Right lobe of liver (tissue), 4 donors: ENCODE results near the gene PM20D2.

Experiments
- CTCF ChIP-seq, 4 donors: fragments of 200-600 bp in 3 of 4; fragments of 450-650 bp in 1 of 4; IDR thresholded peaks; one replicate each; pipeline versions ENCODE4 v1.5.1 to v1.8.0; 2016 to 2022; ENCODE audit warnings: antibody characterized with exemption in 4 of 4, mild to moderate bottlenecking in 2 of 4
- POLR2A ChIP-seq: fragments of 450-650 bp; IDR thresholded peaks from one replicate; pipeline ENCODE4 v1.6.1; 2017; ENCODE audit warnings: antibody characterized with exemption, mild to moderate bottlenecking
- donor health status: DM: no; HTN: no; CAD: no.
- donor health status: DM: no; HTN: no; CAD: no.
- donor health status: DM: no; HTN: yes; CAD: no.

- TF ChIP-seq POLR2A, result no peak
- TF ChIP-seq CTCF (IDR thresholded peaks at IDR 0.05), result no peak
Measured at GRCh38 chr6:89200706-89201215, 54.9 kb downstream of the PM20D2 start.
